HEK293 (cell line): ENCODE measurements around the gene FRZB.

Experiments
- CTCF ChIA-PET: fragments of 350-600 bp; formaldehyde crosslinking; extraction: SDS; loops from one replicate; lab custom pipeline; 2021; ENCODE audit warnings: antibody characterized with exemption; lab: Yijun Ruan, JAX
- POLR2A ChIA-PET: fragments of 300-600 bp; formaldehyde crosslinking; extraction: SDS; loops from one replicate; lab custom pipeline; 2020; ENCODE audit warnings: antibody characterized with exemption, inconsistent platforms; lab: Yijun Ruan, JAX
- H3K27ac ChIP-seq: fragments of 200-500 bp; sonication (Bioruptor generic); 2 replicates; pipeline ENCODE4 v1.5.1; 2014; ENCODE audit warnings: low read depth, low read length, control low read depth, inconsistent platforms; ENCODE audit errors: extremely low read depth
- H3K36me3 ChIP-seq, 2 experiments: fragments of 200-500 bp in 1 of 2; sonication (Bioruptor generic) in 1 of 2; 1 replicate in 1 of 2; 2 replicates in 1 of 2; pipeline ENCODE4 v1.5.1; 2014 to 2017; ENCODE audit warnings: inconsistent platforms in 2 of 2, low read length in 2 of 2; ENCODE audit not compliant: control insufficient read depth in 2 of 2, insufficient read depth in 1 of 2
- H3K4me1 ChIP-seq: fragments of 200-500 bp; sonication (Bioruptor generic); 2 replicates; pipeline ENCODE4 v1.5.1; 2014; ENCODE audit warnings: mild to moderate bottlenecking, low read length, inconsistent platforms; ENCODE audit not compliant: control insufficient read depth, insufficient read depth
- H3K4me3 ChIP-seq: 2 replicates; pipeline ENCODE4 v1.5.1; 2011; ENCODE audit warnings: low read depth, mild to moderate bottlenecking, control low read depth, low read length, moderate library complexity
- H3K9me3 ChIP-seq: fragments of 200-500 bp; sonication (Bioruptor generic); 2 replicates; pipeline ENCODE4 v1.5.1; 2014; ENCODE audit warnings: low read depth, low read length, inconsistent platforms; ENCODE audit not compliant: control insufficient read depth, insufficient read depth
- GLI2 ChIP-seq: fragments of 450-650 bp; formaldehyde crosslinking; IDR thresholded peaks from 2 replicates; pipeline ENCODE4; 2017; ENCODE audit warnings: missing biosample characterization, missing genetic modification characterization, low read depth, borderline replicate concordance
- ZBTB20 ChIP-seq: fragments of 450-650 bp; formaldehyde crosslinking; IDR thresholded peaks from 2 replicates; pipeline ENCODE4 v1.5.1; 2016; ENCODE audit warnings: missing biosample characterization, missing genetic modification characterization
- ZBTB21 ChIP-seq: fragments of 450-650 bp; formaldehyde crosslinking; IDR thresholded peaks from 2 replicates; pipeline ENCODE4 v1.5.1; 2017; ENCODE audit warnings: missing biosample characterization, missing genetic modification characterization
- ZNF114 ChIP-seq: fragments of 450-650 bp; formaldehyde crosslinking; IDR thresholded peaks from 2 replicates; pipeline ENCODE4 v1.5.0; 2017; ENCODE audit warnings: missing biosample characterization, missing genetic modification characterization
- ZNF121 ChIP-seq: fragments of 450-650 bp; formaldehyde crosslinking; IDR thresholded peaks from 2 replicates; pipeline ENCODE4 v1.5.1; 2016; ENCODE audit warnings: missing biosample characterization, missing genetic modification characterization
- ZNF2 ChIP-seq: fragments of 450-650 bp; formaldehyde crosslinking; IDR thresholded peaks from 2 replicates; pipeline ENCODE4 v1.5.1; 2016; ENCODE audit warnings: missing biosample characterization, missing genetic modification characterization
- ZNF223 ChIP-seq: fragments of 450-650 bp; formaldehyde crosslinking; IDR thresholded peaks from 2 replicates; pipeline ENCODE4 v1.5.1; 2016; ENCODE audit warnings: missing biosample characterization, missing genetic modification characterization
- ZNF24 ChIP-seq: fragments of 450-650 bp; formaldehyde crosslinking; IDR thresholded peaks from 2 replicates; pipeline ENCODE4 v1.5.1; 2016; ENCODE audit warnings: missing biosample characterization, missing genetic modification characterization
- ZNF335 ChIP-seq: fragments of 450-650 bp; formaldehyde crosslinking; conservative IDR thresholded peaks from 2 replicates; pipeline ENCODE4 v1.5.1; 2016; ENCODE audit warnings: missing biosample characterization, missing genetic modification characterization
- ZNF549 ChIP-seq: fragments of 450-650 bp; IDR thresholded peaks from 2 replicates; pipeline ENCODE4 v1.5.1; 2018; ENCODE audit warnings: missing biosample characterization, missing genetic modification characterization, mild to moderate bottlenecking, inconsistent platforms, moderate library complexity
- ZNF558 ChIP-seq: fragments of 450-650 bp; formaldehyde crosslinking; IDR thresholded peaks from 2 replicates; pipeline ENCODE4 v1.5.1; 2016; ENCODE audit warnings: missing biosample characterization, missing genetic modification characterization
- ZNF626 ChIP-seq: fragments of 450-650 bp; sonication (Bioruptor Pico); formaldehyde crosslinking; IDR thresholded peaks from 2 replicates; pipeline ENCODE4 v1.5.1; 2018; ENCODE audit warnings: missing biosample characterization, missing genetic modification characterization, inconsistent platforms
- ZNF76 ChIP-seq: fragments of 450-650 bp; formaldehyde crosslinking; IDR thresholded peaks from 2 replicates; pipeline ENCODE4; 2016; ENCODE audit warnings: low read depth, missing biosample characterization, missing genetic modification characterization, borderline replicate concordance
- ZNF791 ChIP-seq: fragments of 450-650 bp; formaldehyde crosslinking; IDR thresholded peaks from 2 replicates; pipeline ENCODE4 v1.5.1; 2016; ENCODE audit warnings: missing biosample characterization, missing genetic modification characterization
- ZSCAN23 ChIP-seq: fragments of 450-650 bp; formaldehyde crosslinking; IDR thresholded peaks from 2 replicates; pipeline ENCODE4 v1.5.1; 2016; ENCODE audit warnings: missing biosample characterization, missing genetic modification characterization
- ZSCAN4 ChIP-seq: fragments of 450-650 bp; formaldehyde crosslinking; IDR thresholded peaks from 2 replicates; pipeline ENCODE4 v1.5.1; 2017; ENCODE audit warnings: missing biosample characterization, missing genetic modification characterization
- ZXDB ChIP-seq: fragments of 450-650 bp; formaldehyde crosslinking; IDR thresholded peaks from 2 replicates; pipeline ENCODE4 v1.5.1; 2016; ENCODE audit warnings: missing biosample characterization, missing genetic modification characterization
- TF ChIP-seq, protein P1 (sequence below): fragments of 450-650 bp; formaldehyde crosslinking; IDR thresholded peaks from 2 replicates; pipeline ENCODE4 v1.5.1; 2016; ENCODE audit warnings: missing biosample characterization, missing genetic modification characterization
- TF ChIP-seq, protein P2 (sequence below): fragments of 450-650 bp; formaldehyde crosslinking; IDR thresholded peaks from 2 replicates; pipeline ENCODE4 v1.5.1; 2016; ENCODE audit warnings: missing biosample characterization, missing genetic modification characterization
- TF ChIP-seq, protein P3 (sequence below): fragments of 450-650 bp; formaldehyde crosslinking; conservative IDR thresholded peaks from 2 replicates; pipeline ENCODE4 v1.5.1; 2016; ENCODE audit warnings: low read depth, missing biosample characterization, missing genetic modification characterization

Gene FRZB

DNA sequence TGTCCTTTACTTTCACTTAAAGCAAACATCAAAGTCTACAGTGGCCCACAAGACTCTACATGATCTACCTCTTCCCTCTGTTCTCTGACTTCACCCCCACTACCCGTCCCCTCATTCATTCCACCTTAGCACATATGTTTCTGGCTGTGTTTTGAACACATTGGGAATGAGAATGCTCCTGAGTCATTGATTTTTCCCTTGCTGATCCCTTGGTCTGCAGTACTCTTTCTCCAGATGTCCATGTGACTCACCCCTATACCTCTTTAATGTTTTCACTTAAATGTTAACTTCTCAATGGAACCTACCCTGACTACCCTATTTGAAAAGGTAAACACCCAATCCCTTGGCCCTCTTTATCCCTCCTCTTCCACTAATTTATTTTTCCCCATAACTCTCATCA, 30.7 kb upstream of the FRZB start (continued):
- TF ChIP-seq, protein P1, sequence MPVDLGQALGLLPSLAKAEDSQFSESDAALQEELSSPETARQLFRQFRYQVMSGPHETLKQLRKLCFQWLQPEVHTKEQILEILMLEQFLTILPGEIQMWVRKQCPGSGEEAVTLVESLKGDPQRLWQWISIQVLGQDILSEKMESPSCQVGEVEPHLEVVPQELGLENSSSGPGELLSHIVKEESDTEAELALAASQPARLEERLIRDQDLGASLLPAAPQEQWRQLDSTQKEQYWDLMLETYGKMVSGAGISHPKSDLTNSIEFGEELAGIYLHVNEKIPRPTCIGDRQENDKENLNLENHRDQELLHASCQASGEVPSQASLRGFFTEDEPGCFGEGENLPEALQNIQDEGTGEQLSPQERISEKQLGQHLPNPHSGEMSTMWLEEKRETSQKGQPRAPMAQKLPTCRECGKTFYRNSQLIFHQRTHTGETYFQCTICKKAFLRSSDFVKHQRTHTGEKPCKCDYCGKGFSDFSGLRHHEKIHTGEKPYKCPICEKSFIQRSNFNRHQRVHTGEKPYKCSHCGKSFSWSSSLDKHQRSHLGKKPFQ (tag by site-specific recombination): no peak
- no peak for TF ChIP-seq ZBTB20 (tag by site-specific recombination)
- no peak for TF ChIP-seq ZSCAN4 (tag by site-specific recombination)
- TF ChIP-seq, all 188 proteins: peak for 0

- no peak for TF ChIP-seq ZNF76
- no peak for TF ChIP-seq ZNF558
- TF ChIP-seq GLI2 (tag by site-specific recombination): no peak
- no peak for TF ChIP-seq ZBTB21 (tag by site-specific recombination)
- TF ChIP-seq ZNF791 (tag by site-specific recombination): no peak
- TF ChIP-seq ZNF549 (tag by site-specific recombination): peak; percentile 47; the same call in 1 of the 2 replicates
- no peak for TF ChIP-seq ZXDB (tag by site-specific recombination)
- ChIA-PET POLR2A (no interaction called here), CTCF (no interaction called here)
- H3K9me3 ChIP-seq: no peaks in the 10 kb centered on the region
- H3K4me1 ChIP-seq: peaks cover 16% of the 10 kb centered on the region; the same call in 1 of the 2 replicates
- H3K27ac ChIP-seq: no peak overlapping the region
- no peaks in the 10 kb centered on the region for H3K36me3 ChIP-seq
- H3K4me3 ChIP-seq: no peak overlapping the region
Measured at GRCh38 chr2:182895798-182896197, 29.4 kb upstream of the FRZB start.

- no peaks in the 10 kb centered on the region for H3K36me3 ChIP-seq
- H3K27ac ChIP-seq: no peak overlapping the region
- H3K9me3 ChIP-seq: no peaks in the 10 kb centered on the region
- POLR2A ChIA-PET: no interaction called here
- TF ChIP-seq ZNF114: no peak
- TF ChIP-seq, protein P2, sequence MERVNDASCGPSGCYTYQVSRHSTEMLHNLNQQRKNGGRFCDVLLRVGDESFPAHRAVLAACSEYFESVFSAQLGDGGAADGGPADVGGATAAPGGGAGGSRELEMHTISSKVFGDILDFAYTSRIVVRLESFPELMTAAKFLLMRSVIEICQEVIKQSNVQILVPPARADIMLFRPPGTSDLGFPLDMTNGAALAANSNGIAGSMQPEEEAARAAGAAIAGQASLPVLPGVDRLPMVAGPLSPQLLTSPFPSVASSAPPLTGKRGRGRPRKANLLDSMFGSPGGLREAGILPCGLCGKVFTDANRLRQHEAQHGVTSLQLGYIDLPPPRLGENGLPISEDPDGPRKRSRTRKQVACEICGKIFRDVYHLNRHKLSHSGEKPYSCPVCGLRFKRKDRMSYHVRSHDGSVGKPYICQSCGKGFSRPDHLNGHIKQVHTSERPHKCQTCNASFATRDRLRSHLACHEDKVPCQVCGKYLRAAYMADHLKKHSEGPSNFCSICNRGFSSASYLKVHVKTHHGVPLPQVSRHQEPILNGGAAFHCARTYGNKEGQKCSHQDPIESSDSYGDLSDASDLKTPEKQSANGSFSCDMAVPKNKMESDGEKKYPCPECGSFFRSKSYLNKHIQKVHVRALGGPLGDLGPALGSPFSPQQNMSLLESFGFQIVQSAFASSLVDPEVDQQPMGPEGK (tag by site-specific recombination): no peak
- TF ChIP-seq ZSCAN4 (tag by site-specific recombination): no peak
- TF ChIP-seq, all 188 proteins: peak for 0
- Histone ChIP-seq H3K4me3 (no peak overlapping the region), H3K4me1 (peaks cover 17% of the 10 kb centered on the region; the same call in 1 of the 2 replicates)
- CTCF ChIA-PET: no interaction called here
Measured at GRCh38 chr2:182895169-182895568, 28.7 kb upstream of the FRZB start.

- Histone ChIP-seq H3K4me3 (no peak overlapping the region), H3K9me3 (no peaks in the 10 kb centered on the region), H3K36me3 (no peaks in the 10 kb centered on the region), H3K4me1 (peaks cover 20% of the 10 kb centered on the region; the same call in 1 of the 2 replicates), H3K27ac (no peak overlapping the region)
- ChIA-PET CTCF (no interaction called here), POLR2A (no interaction called here)
- TF ChIP-seq ZNF24 (tag by site-specific recombination) (no peak), ZNF223 (tag by site-specific recombination) (no peak), ZNF335 (tag by site-specific recombination) (no peak), ZNF121 (no peak), ZNF626 (no peak), ZSCAN23 (tag by site-specific recombination) (no peak), ZNF2 (tag by site-specific recombination) (no peak)
- TF ChIP-seq, protein P3, sequence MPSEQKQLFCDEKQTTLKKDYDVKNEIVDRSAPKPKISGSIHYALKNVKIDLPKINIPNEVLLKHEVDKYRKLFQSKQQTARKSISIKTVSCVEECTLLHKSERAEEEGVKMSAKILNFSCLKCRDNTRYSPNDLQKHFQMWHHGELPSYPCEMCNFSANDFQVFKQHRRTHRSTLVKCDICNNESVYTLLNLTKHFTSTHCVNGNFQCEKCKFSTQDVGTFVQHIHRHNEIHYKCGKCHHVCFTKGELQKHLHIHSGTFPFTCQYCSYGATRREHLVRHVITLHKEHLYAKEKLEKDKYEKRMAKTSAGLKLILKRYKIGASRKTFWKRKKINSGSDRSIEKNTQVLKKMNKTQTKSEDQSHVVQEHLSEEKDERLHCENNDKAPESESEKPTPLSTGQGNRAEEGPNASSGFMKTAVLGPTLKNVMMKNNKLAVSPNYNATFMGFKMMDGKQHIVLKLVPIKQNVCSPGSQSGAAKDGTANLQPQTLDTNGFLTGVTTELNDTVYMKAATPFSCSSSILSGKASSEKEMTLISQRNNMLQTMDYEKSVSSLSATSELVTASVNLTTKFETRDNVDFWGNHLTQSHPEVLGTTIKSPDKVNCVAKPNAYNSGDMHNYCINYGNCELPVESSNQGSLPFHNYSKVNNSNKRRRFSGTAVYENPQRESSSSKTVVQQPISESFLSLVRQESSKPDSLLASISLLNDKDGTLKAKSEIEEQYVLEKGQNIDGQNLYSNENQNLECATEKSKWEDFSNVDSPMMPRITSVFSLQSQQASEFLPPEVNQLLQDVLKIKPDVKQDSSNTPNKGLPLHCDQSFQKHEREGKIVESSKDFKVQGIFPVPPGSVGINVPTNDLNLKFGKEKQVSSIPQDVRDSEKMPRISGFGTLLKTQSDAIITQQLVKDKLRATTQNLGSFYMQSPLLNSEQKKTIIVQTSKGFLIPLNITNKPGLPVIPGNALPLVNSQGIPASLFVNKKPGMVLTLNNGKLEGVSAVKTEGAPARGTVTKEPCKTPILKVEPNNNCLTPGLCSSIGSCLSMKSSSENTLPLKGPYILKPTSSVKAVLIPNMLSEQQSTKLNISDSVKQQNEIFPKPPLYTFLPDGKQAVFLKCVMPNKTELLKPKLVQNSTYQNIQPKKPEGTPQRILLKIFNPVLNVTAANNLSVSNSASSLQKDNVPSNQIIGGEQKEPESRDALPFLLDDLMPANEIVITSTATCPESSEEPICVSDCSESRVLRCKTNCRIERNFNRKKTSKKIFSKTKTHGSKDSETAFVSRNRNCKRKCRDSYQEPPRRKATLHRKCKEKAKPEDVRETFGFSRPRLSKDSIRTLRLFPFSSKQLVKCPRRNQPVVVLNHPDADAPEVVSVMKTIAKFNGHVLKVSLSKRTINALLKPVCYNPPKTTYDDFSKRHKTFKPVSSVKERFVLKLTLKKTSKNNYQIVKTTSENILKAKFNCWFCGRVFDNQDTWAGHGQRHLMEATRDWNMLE (tag by site-specific recombination): no peak
Measured at GRCh38 chr2:182894174-182894573, 27.7 kb upstream of the FRZB start.
